Body of pancreas (tissue), 4 donors: ENCODE data around the gene ZNF687.

Experiments
- CTCF ChIP-seq, 7 experiments: fragments of 450-650 bp in 4 of 7; fragments of 200-600 bp in 3 of 7; sonication (generic) in 3 of 7; IDR thresholded peaks; one replicate each; pipeline ENCODE4 v1.5.1; 2016 to 2019; ENCODE audit warnings: antibody characterized with exemption in 7 of 7
- POLR2A ChIP-seq, 3 donors: fragments of 450-650 bp; IDR thresholded peaks; one replicate each; pipeline ENCODE4 v1.6.1; 2016; ENCODE audit warnings: antibody characterized with exemption in 3 of 3, mild to moderate bottlenecking in 2 of 3

- TF ChIP-seq CTCF (IDR thresholded peaks at IDR 0.05) (no peak), POLR2A (IDR thresholded peaks at IDR 0.05) (no peak)
Observed at GRCh38 chr1:151265446-151266236, 16.5 kb upstream of the ZNF687 start.
